CD4-positive, alpha-beta T cell (primary cell): ENCODE data around the gene NDUFB5. TPM values are rescaled to one million over a fixed set of nuclear protein-coding genes. Genes with fewer than 3 reads are reported as not detected.

ENCODE experiments used
- ATAC-seq: fragments of 200-7000 bp; cut with Tn5 transposase; one replicate; pipeline ENCODE4 v1.10.0; 2022; ENCODE audit warnings: mild to moderate bottlenecking; ENCODE audit not compliant: poor library complexity
- CTCF ChIA-PET: fragments of 350-600 bp; sonication (Branson Sonifier 250); formaldehyde crosslinking; loops from one replicate; lab custom pipeline; 2021; ENCODE audit warnings: antibody characterized with exemption, inconsistent platforms; lab: Charles Lee
- POLR2A ChIA-PET: fragments of 350-600 bp; sonication (Branson Sonifier 250); formaldehyde crosslinking; loops from one replicate; lab custom pipeline; 2021; ENCODE audit warnings: antibody characterized with exemption, inconsistent platforms; lab: Charles Lee
- DNase-seq, 14 experiments: peaks; one replicate each; pipeline ENCODE4 v3.0.0-alpha.2; 2013 to 2020; ENCODE audit warnings: mixed read lengths in 2 of 14
- H3K27ac ChIP-seq, 2 donors: one replicate each; pipeline versions ENCODE4 v1.5.1 to v1.7.0; 2013; ENCODE audit warnings: low read length in 2 of 2, low read depth in 1 of 2, mild to moderate bottlenecking in 1 of 2
- H3K27me3 ChIP-seq, 2 experiments: 1 replicate in 1 of 2; 2 replicates in 1 of 2; pipeline versions ENCODE4 v1.6.1 to v1.7.0; 2013; ENCODE audit warnings: low read length in 2 of 2, control low read depth in 1 of 2, mild to moderate bottlenecking in 1 of 2, moderate library complexity in 1 of 2; ENCODE audit not compliant: insufficient read depth in 2 of 2, control insufficient read depth in 1 of 2
- H3K36me3 ChIP-seq: one replicate; pipeline ENCODE4 v1.6.1; 2013; ENCODE audit warnings: low read length, control low read depth; ENCODE audit not compliant: insufficient read depth
- H3K4me1 ChIP-seq: one replicate; pipeline ENCODE4 v1.6.1; 2013; ENCODE audit warnings: low read length, control low read depth; ENCODE audit not compliant: insufficient read depth
- H3K4me3 ChIP-seq: one replicate; pipeline ENCODE4 v1.5.1; 2013; ENCODE audit warnings: mild to moderate bottlenecking, low read length, moderate library complexity
- H3K9me3 ChIP-seq, 2 experiments: 1 replicate in 1 of 2; 2 replicates in 1 of 2; pipeline versions ENCODE4 v1.6.1 to v1.7.0; 2013; ENCODE audit warnings: low read length in 2 of 2, mild to moderate bottlenecking in 2 of 2, control low read depth in 1 of 2, moderate library complexity in 1 of 2; ENCODE audit not compliant: control insufficient read depth in 1 of 2, insufficient read depth in 1 of 2
- H3K27ac Mint-ChIP-seq: one replicate; pipeline ENCODE4 v1.8.0; 2020; ENCODE audit warnings: mixed read lengths
- H3K27me3 Mint-ChIP-seq: one replicate; pipeline ENCODE4 v1.8.0; 2021; ENCODE audit warnings: mixed read lengths
- H3K36me3 Mint-ChIP-seq: one replicate; pipeline ENCODE4 v1.8.0; 2021; ENCODE audit warnings: low read depth, mixed read lengths
- H3K4me1 Mint-ChIP-seq: one replicate; pipeline ENCODE4 v1.8.0; 2021; ENCODE audit warnings: low read depth, mixed read lengths
- H3K4me3 Mint-ChIP-seq: one replicate; pipeline ENCODE4 v1.8.0; 2020; ENCODE audit warnings: mild to moderate bottlenecking, mixed read lengths
- H3K9me3 Mint-ChIP-seq: one replicate; pipeline ENCODE4 v1.8.0; 2020; ENCODE audit warnings: mixed read lengths
- CTCF ChIP-seq: fragments of 200-600 bp; IDR thresholded peaks from one replicate; pipeline ENCODE4 v1.8.0; 2022; ENCODE audit warnings: antibody characterized with exemption, mild to moderate bottlenecking
- intact Hi-C, 2 experiments: fragments of 100-400 bp; cut with DNase I in 1 of 2; cut with micrococcal nuclease in 1 of 2; formaldehyde crosslinking; loops; one replicate each; pipeline versions ENCODE4 v1.15.1 to v1.9.0; 2023 to 2025; cut with DNase I, micrococcal nuclease
- total RNA-seq, 174 experiments: library from RNA in 2 of 174; stranded (reverse) in 2 of 174; gene quantifications; one replicate each; pipeline ENCODE4 v1.2.3 and lab custom pipeline; 2021 to 2026

NDUFB5 gene
- total RNA-seq, 2 experiments from 2014 or later, result 20.3 to 24.2 TPM

GRCh38 chr3:179610066-179610465 lies 5.5 kb downstream of the NDUFB5 start:
- ChIA-PET POLR2A (interaction anchor here (0.5 to 0.7 kb wide), 2 partner anchors 22 to 160 kb away, joined by 3 read pairs; no protein-coding TSS in a partner anchor), CTCF (no interaction called here)
- ATAC-seq (no peak), DNase-seq (no peak)
- H3K27me3 ChIP-seq, result no peaks in the 10 kb centered on the region
- peaks cover 13% of the 10 kb centered on the region for H3K4me1 ChIP-seq
- H3K27ac ChIP-seq, result no peak overlapping the region
- H3K4me3 ChIP-seq, result no peak overlapping the region
- Mint-ChIP-seq H3K4me1 (peaks cover 40% of the 10 kb centered on the region), H3K27me3 (no peaks in the 10 kb centered on the region), H3K9me3 (no peaks in the 10 kb centered on the region), H3K36me3 (peaks cover 26% of the 10 kb centered on the region), H3K27ac (peak overlapping the region; percentile 83), H3K4me3 (no peak overlapping the region)
- intact Hi-C loops, result no loop called here
- TF ChIP-seq CTCF, result no peak
- peaks cover 9% of the 10 kb centered on the region for H3K36me3 ChIP-seq
- no peaks in the 10 kb centered on the region for H3K9me3 ChIP-seq

DNA sequence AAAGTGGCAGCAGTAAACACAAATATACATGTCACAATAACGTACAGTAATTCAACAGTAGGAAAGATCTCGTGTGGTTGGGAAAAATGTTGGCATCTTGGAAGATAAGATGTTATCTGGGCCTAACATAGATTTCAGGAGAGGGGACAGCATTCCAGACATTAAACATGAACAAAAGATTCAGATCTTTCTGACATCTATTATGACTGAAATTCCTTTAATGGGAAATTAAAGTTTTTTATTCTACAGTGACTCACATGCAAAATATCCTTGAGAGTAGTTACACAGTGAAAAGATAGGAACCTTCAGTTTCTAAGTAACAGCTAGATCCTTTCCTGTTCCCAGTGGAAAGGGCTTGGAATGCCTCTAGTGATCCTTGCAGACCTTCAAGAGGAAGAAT lies 9.2 kb downstream of the NDUFB5 start:
- no peak for DNase-seq
- H3K4me3 ChIP-seq, result no peak overlapping the region
- peaks cover 18% of the 10 kb centered on the region for H3K4me1 Mint-ChIP-seq
- ATAC-seq, result no peak
- no peak overlapping the region for H3K27ac Mint-ChIP-seq
- ChIA-PET CTCF (no interaction called here), POLR2A (no interaction called here)
- intact Hi-C loops, result no loop called here
- no peaks in the 10 kb centered on the region for H3K27me3 Mint-ChIP-seq
- no peak overlapping the region for H3K27ac ChIP-seq
- peaks cover 42% of the 10 kb centered on the region for H3K36me3 Mint-ChIP-seq
- TF ChIP-seq CTCF, result no peak
- H3K4me1 ChIP-seq, result peaks cover 4% of the 10 kb centered on the region
- H3K27me3 ChIP-seq, result no peaks in the 10 kb centered on the region
- H3K9me3 ChIP-seq, result no peaks in the 10 kb centered on the region
- peaks cover 18% of the 10 kb centered on the region for H3K36me3 ChIP-seq
- H3K9me3 Mint-ChIP-seq, result no peaks in the 10 kb centered on the region
- H3K4me3 Mint-ChIP-seq, result no peak overlapping the region

DNA sequence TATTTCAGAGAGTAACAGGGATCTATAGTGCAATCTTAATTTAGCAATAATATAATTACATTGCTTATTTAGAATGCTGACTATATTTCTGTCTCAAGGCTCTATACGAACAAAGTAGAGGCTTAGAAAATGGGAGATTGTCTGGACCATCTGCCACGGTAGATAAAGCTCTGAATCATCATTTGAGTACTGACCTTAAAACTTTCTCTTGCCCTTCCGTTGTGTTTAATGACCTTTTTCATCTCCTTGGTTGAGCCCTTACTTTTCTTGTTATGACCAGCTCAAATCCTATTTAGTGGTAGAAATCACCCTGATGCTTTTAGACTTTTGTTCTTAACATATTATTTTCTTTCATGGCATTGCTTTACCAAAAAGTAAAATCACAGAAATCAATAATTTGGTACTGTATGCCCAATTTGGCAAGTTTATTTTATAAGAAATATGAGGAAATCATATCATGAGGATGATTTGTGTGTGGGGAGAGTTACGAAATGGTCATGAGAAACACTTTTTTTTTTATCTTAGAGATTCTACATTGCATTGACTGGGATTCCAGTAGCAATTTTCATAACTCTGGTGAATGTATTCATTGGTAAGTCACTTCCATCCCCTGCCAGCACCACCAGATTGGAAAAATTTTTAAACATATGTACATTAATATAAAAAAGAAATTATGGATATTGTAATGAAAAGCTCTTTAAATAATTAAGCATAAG lies 11.0 kb downstream of the NDUFB5 start:
- no peaks in the 10 kb centered on the region for H3K4me1 ChIP-seq
- H3K27me3 Mint-ChIP-seq, result no peaks in the 10 kb centered on the region
- intact Hi-C loops, result no loop called here
- no peak for DNase-seq
- peaks cover 18% of the 10 kb centered on the region for H3K36me3 ChIP-seq
- peaks cover 50% of the 10 kb centered on the region for H3K36me3 Mint-ChIP-seq
- ChIA-PET CTCF (interaction anchor here (1.0 kb wide), 1 partner anchor 1296 kb away, joined by 3 read pairs; the partner anchor contains the start of gene FXR1), POLR2A (interaction anchor here (1.2 kb wide), 1 partner anchor 11 kb away, joined by 3 read pairs; the partner anchor contains the start of genes MRPL47 and NDUFB5)
- ATAC-seq, result no peak
- peaks cover 7% of the 10 kb centered on the region for H3K4me1 Mint-ChIP-seq
- H3K4me3 ChIP-seq, result no peak overlapping the region
- no peaks in the 10 kb centered on the region for H3K9me3 Mint-ChIP-seq
- H3K4me3 Mint-ChIP-seq, result no peak overlapping the region
- H3K27ac Mint-ChIP-seq, result no peak overlapping the region
- TF ChIP-seq CTCF, result no peak
- H3K9me3 ChIP-seq, result no peaks in the 10 kb centered on the region
- H3K27me3 ChIP-seq, result no peaks in the 10 kb centered on the region
- H3K27ac ChIP-seq, result no peak overlapping the region
